HG02885 (cell line): Measurements from ENCODE around the gene PGM3.

Experiments used
- ATAC-seq: cut with Tn5 transposase; IDR thresholded peaks from one replicate; pipeline ENCODE4 v1.9.1; 2021; ENCODE audit warnings: mild to moderate bottlenecking; ENCODE audit not compliant: unreplicated experiment, poor library complexity

The PGM3 gene

GRCh38 chr6:83185096-83185495, 8.0 kb downstream of the PGM3 start:
- ATAC-seq = no peak

GRCh38 chr6:83183082-83183828, 9.8 kb downstream of the PGM3 start:
- no peak for ATAC-seq

- ATAC-seq = no peak
These were observed 11.0 kb downstream of the PGM3 start for GRCh38 chr6:83182114-83182513.

- ATAC-seq = no peak
These were observed 12.6 kb downstream of the PGM3 start for GRCh38 chr6:83180426-83180950.

GRCh38 chr6:83176246-83176645, 16.8 kb downstream of the PGM3 start:
- ATAC-seq = no peak

- no peak for ATAC-seq
These were observed 23.6 kb downstream of the PGM3 start for GRCh38 chr6:83169511-83169910.

GRCh38 chr6:83169106-83169505, 24.0 kb downstream of the PGM3 start:
- no peak for ATAC-seq

GRCh38 chr6:83168556-83168955, 24.5 kb downstream of the PGM3 start:
- ATAC-seq = no peak

GRCh38 chr6:83167726-83168278, 25.3 kb downstream of the PGM3 start:
- ATAC-seq = no peak

GRCh38 chr6:83160167-83160566, 32.9 kb downstream of the PGM3 start:
- ATAC-seq = no peak

- no peak for ATAC-seq
These were observed 37.3 kb downstream of the PGM3 start for GRCh38 chr6:83155794-83156193.

GRCh38 chr6:83153883-83154521, 39.1 kb downstream of the PGM3 start:
- no peak for ATAC-seq

GRCh38 chr6:83152913-83153312, 40.2 kb downstream of the PGM3 start:
- ATAC-seq = no peak

- ATAC-seq = no peak
These were observed 42.0 kb downstream of the PGM3 start for GRCh38 chr6:83151114-83151513.

GRCh38 chr6:83138758-83139157, 54.3 kb downstream of the PGM3 start:
- ATAC-seq = no peak

GRCh38 chr6:83138118-83138722, 54.8 kb downstream of the PGM3 start:
- ATAC-seq = no peak

GRCh38 chr6:83132121-83132520, 60.9 kb downstream of the PGM3 start:
- no peak for ATAC-seq

- no peak for ATAC-seq
These were observed 65.1 kb downstream of the PGM3 start for GRCh38 chr6:83127976-83128375.

GRCh38 chr6:83127258-83127657, 65.8 kb downstream of the PGM3 start:
- ATAC-seq = no peak

GRCh38 chr6:83126807-83127206, 66.3 kb downstream of the PGM3 start:
- no peak for ATAC-seq

- no peak for ATAC-seq
These were observed 66.8 kb downstream of the PGM3 start for GRCh38 chr6:83126223-83126622.
